ENCODE measurements around the gene UGT1A9. TPM values are rescaled to one million over a fixed set of nuclear protein-coding genes. Genes with fewer than 3 reads are reported as not detected.

The UGT1A9 gene
- total and polyA plus RNA-seq, 2 of the 4 experiments (the other 2 are of a cell fraction), result not detected

DNA sequence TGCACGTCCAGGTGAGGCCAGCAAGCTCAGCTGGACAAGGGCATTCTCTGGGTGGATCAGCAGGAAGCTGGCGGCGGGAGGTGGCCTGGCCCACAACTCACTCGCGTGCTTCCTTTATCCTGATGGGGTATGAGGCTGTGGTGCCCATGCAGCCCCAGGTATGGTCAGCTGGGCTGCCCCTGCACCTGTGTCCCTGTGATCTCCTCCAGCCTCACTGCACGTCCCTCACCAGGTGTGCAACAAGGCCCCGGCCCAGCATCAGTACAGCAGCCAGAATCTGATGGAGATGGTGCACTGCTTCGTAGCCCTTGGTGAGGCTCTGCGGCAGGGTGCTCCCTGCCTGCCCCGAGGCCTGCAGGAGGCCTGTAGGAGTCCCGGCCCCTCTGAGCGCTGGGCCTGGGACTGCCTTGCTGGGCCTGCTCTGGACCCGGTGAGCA is 124.1 kb downstream of the UGT1A9 start:
- Histone ChIP-seq H3K27me3 (ENCODE audit: control insufficient read depth, insufficient read depth, low read length) (peaks cover 8% of the 10 kb centered on the region), H3K23ac (ENCODE audit: low read depth, low read length) (no peak overlapping the region), H2BK15ac (ENCODE audit: low read depth, low read length) (no peak overlapping the region), H2AK5ac (ENCODE audit: low read depth, low read length) (no peak overlapping the region), H2BK20ac (ENCODE audit: low read depth, low read length) (no peak overlapping the region), H3K4ac (ENCODE audit: low read depth, low read length) (no peak overlapping the region), H2BK5ac (ENCODE audit: low read depth, low read length, poor library complexity, severe bottlenecking) (no peak overlapping the region), H2AFZ (replicated peaks; ENCODE audit: low read length, poor library complexity) (no peak overlapping the region), H2BK120ac (ENCODE audit: low read depth, low read length) (no peak overlapping the region), H3K79me1 (ENCODE audit: low read depth in 1 of 2, low read length in 2 of 2) (no peaks in the 10 kb centered on the region), H3K9me1 (ENCODE audit: insufficient read depth, low read length) (no peaks in the 10 kb centered on the region), H2AK9ac (replicated peaks; ENCODE audit: low read depth, low read length, poor library complexity) (no peak overlapping the region), H3K4me1 (ENCODE audit: control insufficient read depth, insufficient read depth, low read length) (no peaks in the 10 kb centered on the region), H4K5ac (ENCODE audit: low read depth, low read length) (no peak overlapping the region), H3K18ac (ENCODE audit: low read depth, low read length) (no peak overlapping the region), H3K4me2 (ENCODE audit: low read depth, low read length) (no peak overlapping the region), H3K9me3 (ENCODE audit: control insufficient read depth, insufficient read depth, low read length) (no peaks in the 10 kb centered on the region; the same call in 1 of the 2 replicates), H3K36me3 (ENCODE audit: control insufficient read depth, insufficient read depth, low read length) (no peaks in the 10 kb centered on the region), H3K14ac (replicated peaks; ENCODE audit: low read depth, low read length) (no peak overlapping the region), H3K9ac (ENCODE audit: low read depth, low read length) (no peak overlapping the region), H4K91ac (ENCODE audit: insufficient read depth, low read depth, low read length) (no peak overlapping the region), H4K20me1 (ENCODE audit: insufficient read depth, low read length) (no peaks in the 10 kb centered on the region), H3K56ac (ENCODE audit: extremely low read depth, insufficient read depth, low read length) (no peak overlapping the region), H3K27ac (ENCODE audit: insufficient read depth, low read length) (no peak overlapping the region), H3K4me3 (ENCODE audit: insufficient read depth, low read depth, low read length) (no peak overlapping the region), H4K8ac (ENCODE audit: low read depth in 2 of 2, low read length in 2 of 2) (no peak overlapping the region)
- no TSS peak for BruUV-seq (replicated peaks)
- ChIA-PET CTCF (no interaction called here), POLR2A (ENCODE audit: unreplicated experiment) (no interaction called here)
- TF ChIP-seq, protein P1, sequence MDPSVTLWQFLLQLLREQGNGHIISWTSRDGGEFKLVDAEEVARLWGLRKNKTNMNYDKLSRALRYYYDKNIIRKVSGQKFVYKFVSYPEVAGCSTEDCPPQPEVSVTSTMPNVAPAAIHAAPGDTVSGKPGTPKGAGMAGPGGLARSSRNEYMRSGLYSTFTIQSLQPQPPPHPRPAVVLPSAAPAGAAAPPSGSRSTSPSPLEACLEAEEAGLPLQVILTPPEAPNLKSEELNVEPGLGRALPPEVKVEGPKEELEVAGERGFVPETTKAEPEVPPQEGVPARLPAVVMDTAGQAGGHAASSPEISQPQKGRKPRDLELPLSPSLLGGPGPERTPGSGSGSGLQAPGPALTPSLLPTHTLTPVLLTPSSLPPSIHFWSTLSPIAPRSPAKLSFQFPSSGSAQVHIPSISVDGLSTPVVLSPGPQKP (IDR thresholded peaks at IDR 0.05; ENCODE audit: borderline replicate concordance, low read depth, low read length), result no peak
- TF ChIP-seq MAFK (IDR thresholded peaks at IDR 0.05; ENCODE audit: low read depth, low read length) (no peak), RAD21 (IDR thresholded peaks at IDR 0.05; ENCODE audit: low read length) (no peak), RFX5 (IDR thresholded peaks at IDR 0.05; ENCODE audit: low read depth, low read length) (no peak), CHD1 (IDR thresholded peaks at IDR 0.05; ENCODE audit: low read depth, low read length) (no peak), POLR2A (IDR thresholded peaks at IDR 0.05; ENCODE audit: low read depth, low read length) (no peak), SMC3 (IDR thresholded peaks at IDR 0.05; ENCODE audit: low read depth, low read length) (no peak), BHLHE40 (IDR thresholded peaks at IDR 0.05; ENCODE audit: low read depth, low read length) (no peak), RCOR1 (IDR thresholded peaks at IDR 0.05; ENCODE audit: insufficient replicate concordance, low read length) (no peak), NFE2L2 (IDR thresholded peaks at IDR 0.05; ENCODE audit: low read depth, low read length) (no peak), MAZ (IDR thresholded peaks at IDR 0.05; ENCODE audit: borderline replicate concordance, low read depth, low read length) (no peak), FOS (IDR thresholded peaks at IDR 0.05; ENCODE audit: low read depth, low read length) (no peak), CEBPB (IDR thresholded peaks at IDR 0.05; ENCODE audit: low read depth, low read length) (no peak), MXI1 (IDR thresholded peaks at IDR 0.05; ENCODE audit: borderline replicate concordance, low read depth, low read length) (no peak)
- TF ChIP-seq, protein P2, sequence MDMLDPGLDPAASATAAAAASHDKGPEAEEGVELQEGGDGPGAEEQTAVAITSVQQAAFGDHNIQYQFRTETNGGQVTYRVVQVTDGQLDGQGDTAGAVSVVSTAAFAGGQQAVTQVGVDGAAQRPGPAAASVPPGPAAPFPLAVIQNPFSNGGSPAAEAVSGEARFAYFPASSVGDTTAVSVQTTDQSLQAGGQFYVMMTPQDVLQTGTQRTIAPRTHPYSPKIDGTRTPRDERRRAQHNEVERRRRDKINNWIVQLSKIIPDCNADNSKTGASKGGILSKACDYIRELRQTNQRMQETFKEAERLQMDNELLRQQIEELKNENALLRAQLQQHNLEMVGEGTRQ (IDR thresholded peaks at IDR 0.05; ENCODE audit: low read depth, low read length), result no peak
- TF ChIP-seq, protein P3, sequence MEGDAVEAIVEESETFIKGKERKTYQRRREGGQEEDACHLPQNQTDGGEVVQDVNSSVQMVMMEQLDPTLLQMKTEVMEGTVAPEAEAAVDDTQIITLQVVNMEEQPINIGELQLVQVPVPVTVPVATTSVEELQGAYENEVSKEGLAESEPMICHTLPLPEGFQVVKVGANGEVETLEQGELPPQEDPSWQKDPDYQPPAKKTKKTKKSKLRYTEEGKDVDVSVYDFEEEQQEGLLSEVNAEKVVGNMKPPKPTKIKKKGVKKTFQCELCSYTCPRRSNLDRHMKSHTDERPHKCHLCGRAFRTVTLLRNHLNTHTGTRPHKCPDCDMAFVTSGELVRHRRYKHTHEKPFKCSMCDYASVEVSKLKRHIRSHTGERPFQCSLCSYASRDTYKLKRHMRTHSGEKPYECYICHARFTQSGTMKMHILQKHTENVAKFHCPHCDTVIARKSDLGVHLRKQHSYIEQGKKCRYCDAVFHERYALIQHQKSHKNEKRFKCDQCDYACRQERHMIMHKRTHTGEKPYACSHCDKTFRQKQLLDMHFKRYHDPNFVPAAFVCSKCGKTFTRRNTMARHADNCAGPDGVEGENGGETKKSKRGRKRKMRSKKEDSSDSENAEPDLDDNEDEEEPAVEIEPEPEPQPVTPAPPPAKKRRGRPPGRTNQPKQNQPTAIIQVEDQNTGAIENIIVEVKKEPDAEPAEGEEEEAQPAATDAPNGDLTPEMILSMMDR (conservative IDR thresholded peaks at IDR 0.05; ENCODE audit: low read depth, low read length), result no peak
- no peak for DNase-seq
- ATAC-seq (ENCODE audit: low read depth), result no peak
- intact Hi-C loops (cut with micrococcal nuclease) (no loop called here), dilution Hi-C loops (cut with HindIII; ENCODE audit: low sequenced_read_pairs, unreplicated experiment) (no loop called here), in situ Hi-C loops (cut with MboI; ENCODE audit: low sequenced_read_pairs) (no loop called here)
- WGBS, 2 experiments (ENCODE audit: extremely low coverage in 2 of 2, insufficient read length in 1 of 2), result 72% methylated on average over 9 of the region's 13 CpGs; no CpG with 5 or more reads in 1 of the 2 experiments
